Erythroblast (primary cell): ENCODE data around the gene FAH.

ENCODE experiments used
- DNase-seq, 2 experiments: peaks; one replicate each; lab custom pipeline; 2025; lab: John Stamatoyannopoulos, UW
- GATA1 ChIP-seq: IDR thresholded peaks from 2 replicates; pipeline ENCODE4 v1.6.1; 2011; ENCODE audit warnings: low read depth, mild to moderate bottlenecking, control low read depth, low read length, moderate library complexity
- POLR2A ChIP-seq: IDR thresholded peaks from 2 replicates; pipeline ENCODE4 v1.6.1; 2011; ENCODE audit warnings: mild to moderate bottlenecking, low read length

Gene FAH

GRCh38 chr15:80127911-80128310 is 24.9 kb upstream of the FAH start:
- TF ChIP-seq POLR2A (no peak), GATA1 (no peak)
- no peak for DNase-seq

DNA sequence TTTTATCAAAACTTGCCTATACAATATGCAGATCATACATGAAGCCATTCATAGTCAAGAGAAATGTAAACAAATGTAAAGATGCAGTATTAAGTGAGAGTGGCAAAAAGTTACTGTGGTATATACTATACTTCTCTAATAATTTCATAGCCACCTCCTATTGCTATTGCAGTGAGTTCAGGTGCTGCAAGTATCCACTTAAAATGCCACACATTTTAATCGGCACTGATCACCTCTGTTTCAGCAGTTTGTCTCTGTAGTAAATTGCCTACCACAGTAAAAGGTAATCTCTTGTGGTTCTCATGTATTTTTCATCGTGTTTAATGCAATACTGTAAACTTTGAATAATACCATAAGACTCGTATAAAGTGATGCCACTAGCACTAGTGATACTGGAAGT is 20.4 kb upstream of the FAH start:
- TF ChIP-seq POLR2A (no peak), GATA1 (no peak)
- no peak for DNase-seq

DNA sequence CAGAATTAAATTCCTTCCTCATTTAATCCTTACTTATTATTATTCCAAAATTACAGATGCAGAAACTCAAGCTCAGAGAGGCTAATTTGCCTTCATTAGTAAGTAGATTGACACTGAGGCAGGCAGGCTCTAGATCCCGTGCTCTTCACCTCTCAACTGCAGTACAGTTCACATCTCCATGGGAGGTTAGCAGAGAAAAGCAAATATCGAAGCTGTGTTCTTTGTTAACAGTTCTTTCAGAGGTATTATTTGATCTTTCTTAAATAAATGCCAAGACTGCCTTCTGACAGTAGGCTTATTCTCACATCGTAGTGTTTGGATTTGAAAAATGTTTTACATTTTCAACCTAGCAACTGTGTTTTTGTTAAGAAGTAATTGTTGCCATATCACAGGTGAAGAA is 15.9 kb upstream of the FAH start:
- no peak for TF ChIP-seq POLR2A
- TF ChIP-seq GATA1, result no peak
- DNase-seq, result no peak

DNA sequence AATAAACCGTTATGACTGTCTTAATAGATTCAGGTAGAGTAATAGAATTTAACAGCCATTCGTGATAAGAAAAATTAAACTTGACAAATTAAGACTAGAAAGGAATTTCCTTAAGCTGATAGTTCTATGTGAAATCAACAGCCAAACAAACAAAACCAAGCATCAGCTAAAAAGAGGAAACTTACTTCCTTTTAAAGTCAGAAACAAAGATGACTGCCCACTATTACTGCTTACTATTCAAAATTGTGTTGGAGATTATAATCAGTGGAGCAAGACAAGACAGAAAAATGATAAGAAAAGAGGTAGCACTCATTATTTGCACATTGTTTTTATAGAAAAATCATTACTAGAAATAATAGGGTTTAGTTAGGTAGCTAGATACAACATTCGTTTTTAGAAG is 13.8 kb upstream of the FAH start:
- DNase-seq, result no peak
- TF ChIP-seq GATA1 (no peak), POLR2A (no peak)

DNA sequence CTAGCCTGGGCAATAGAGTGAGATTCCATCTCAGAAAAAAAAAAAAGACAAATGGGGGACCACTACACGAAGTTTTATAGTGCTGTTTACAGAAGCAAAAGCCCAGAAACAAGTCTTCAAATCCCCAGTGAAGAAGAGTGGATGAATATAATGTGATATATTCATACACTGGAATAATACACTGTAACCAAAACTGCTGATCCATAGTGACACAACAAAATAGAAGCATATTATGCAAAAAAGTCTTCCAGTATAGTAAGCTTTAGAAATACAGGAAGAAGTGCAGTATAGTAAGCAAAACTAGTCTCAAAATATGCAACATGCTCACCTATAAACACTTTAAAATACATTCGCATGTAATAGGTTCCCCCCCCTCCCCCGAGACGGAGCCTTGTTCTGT is 11.9 kb upstream of the FAH start:
- TF ChIP-seq GATA1 (no peak), POLR2A (no peak)

DNA sequence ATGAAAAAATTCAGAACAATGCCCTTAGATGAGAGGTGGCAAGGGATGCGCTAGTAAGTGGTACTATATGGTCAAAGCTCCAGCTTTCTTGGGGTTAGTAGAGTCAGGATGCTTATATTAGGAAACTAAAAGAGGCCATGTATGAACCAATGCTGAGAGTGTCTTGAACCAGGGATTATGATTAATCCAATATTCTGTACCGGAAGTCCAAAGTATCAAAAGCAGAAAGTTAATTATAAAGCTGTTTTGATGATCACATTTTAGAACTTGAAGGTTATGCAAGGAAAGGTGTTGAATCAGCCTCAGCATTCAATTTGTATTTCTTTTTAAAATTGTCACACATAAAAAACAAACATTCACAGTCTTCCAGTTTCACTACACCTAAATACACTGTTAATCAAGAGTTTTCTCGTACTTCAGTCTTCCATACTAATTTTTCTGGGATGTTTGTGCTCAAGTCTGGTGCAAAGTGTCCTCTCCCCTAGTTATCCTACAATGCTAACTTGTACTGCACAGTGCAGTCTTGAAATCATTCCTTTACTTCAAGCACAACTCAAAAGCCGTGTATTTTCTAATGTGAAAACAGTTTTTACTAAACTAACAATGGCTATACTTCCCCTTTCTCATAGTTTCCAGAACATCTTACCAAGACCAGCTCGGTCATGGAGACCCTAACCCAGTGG is 10.7 kb upstream of the FAH start:
- no peak for TF ChIP-seq POLR2A
- TF ChIP-seq GATA1, result no peak
- DNase-seq, result no peak

More for the DNA sequence above, 11.9 kb upstream of the FAH start:
- DNase-seq, result peak; percentile 15 to 64

DNA sequence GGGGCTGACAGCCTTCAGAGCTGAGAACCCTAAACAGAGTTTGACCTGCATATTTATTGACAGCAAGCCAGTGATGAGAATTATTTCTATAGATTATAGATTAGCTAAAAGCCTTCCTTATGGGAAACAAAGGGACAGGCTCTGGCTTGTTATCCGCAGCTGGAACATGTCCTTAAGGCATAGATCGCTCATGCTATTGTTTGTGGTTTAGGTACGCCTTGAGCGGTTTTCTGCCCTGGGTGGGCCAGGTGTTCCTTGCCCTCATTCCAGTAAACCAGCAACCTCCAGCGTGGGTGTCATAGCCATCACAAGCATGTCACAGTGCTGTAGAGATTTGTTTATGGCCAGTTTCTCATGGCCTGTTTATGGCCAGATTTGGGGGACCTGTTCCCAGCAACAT is 10.2 kb upstream of the FAH start:
- no peak for TF ChIP-seq POLR2A
- no peak for TF ChIP-seq GATA1
- DNase-seq, result no peak

GRCh38 chr15:80151148-80151547 is 1.7 kb upstream of the FAH start:
- peak; percentile 37 to 38 for DNase-seq
- no peak for TF ChIP-seq POLR2A
- no peak for TF ChIP-seq GATA1

DNA sequence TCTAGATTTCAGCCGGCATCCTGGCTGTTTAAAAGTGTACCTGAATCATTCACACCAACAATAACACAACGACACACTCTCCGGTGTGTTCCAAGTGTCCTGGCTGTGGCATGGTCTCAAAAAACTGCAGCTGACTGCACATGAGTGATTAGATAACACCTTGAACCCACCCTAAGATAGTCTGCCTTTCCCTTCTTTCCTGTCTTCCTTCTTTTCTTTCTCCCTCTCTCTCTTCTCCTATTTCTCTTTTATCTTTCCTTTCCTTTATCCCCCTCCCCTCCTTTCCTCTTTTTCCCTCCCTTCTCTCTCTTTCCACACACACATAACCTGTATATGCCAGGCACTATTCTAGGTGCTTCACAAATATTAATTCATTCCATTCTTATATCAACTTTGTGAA is 1.2 kb upstream of the FAH start:
- DNase-seq, result peak; percentile 60 to 76
- peak; percentile 10 for TF ChIP-seq POLR2A
- TF ChIP-seq GATA1, result no peak

DNA sequence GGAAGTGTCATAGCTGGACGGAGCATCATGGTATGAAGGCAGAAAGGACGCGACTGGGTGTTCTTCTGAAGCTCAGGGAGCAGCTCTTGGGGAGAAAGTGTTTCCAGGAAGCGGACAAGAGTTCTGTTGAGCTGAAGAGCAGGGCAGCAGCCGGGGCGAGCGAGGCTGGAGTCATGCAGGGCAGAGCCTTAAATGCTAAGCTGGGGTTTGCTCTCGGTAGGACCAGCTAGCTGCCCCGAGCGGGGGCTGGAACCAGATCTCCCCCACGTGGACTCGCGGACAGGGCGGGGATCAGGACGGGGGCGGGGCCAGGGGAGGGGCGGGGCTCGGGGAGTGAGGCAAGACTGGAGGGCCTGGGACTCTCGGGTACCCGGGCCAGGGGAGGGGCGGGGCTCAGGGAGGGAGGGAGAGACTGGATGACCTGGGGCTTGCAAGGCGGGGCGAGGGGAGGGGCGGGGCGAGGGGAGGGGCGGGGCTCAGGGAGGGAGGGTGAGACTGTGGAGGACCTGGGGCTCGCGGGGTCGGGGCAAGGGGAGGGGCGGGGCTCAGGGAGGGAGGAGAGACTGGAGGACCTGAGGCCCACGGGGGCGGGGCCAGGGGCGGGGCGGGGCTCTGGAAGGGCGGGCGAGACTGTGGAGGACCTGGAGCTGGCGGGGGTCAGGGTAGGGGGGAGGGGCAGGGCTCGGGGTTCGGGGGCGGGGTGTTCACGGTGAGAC is 461 bp upstream of the FAH start:
- no peak for TF ChIP-seq GATA1
- no peak for TF ChIP-seq POLR2A
- peak; percentile 96 for DNase-seq

GRCh38 chr15:80153900-80154299 is 1.1 kb downstream of the FAH start:
- peak; percentile 46 to 50 for DNase-seq
- TF ChIP-seq POLR2A (no peak), GATA1 (no peak)

DNA sequence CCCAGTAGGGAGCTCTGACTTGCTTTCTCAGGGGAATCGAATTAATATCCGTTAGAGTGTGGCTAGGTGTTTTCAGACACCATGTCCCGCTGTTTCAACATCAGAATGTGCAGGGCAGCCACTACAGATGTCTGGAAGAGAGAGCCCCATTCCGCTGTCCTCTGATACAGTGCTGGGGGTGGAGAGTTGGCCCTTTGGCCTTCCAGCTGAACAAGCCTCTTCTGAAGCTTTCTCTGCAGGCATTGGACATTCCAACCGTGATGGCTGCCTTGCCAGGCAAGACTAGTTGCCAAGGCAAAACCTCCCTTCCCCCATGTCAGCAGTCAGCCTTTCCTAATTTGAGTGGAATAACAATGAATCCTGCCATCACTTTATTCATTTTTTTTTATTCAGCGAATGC is 1.5 kb downstream of the FAH start:
- no peak for TF ChIP-seq GATA1
- TF ChIP-seq POLR2A, result no peak
- peak; percentile 24 to 42 for DNase-seq

GRCh38 chr15:80155001-80155377 is 2.2 kb downstream of the FAH start:
- DNase-seq, result peak; percentile 83 to 87
- peak; percentile 59 for TF ChIP-seq POLR2A
- TF ChIP-seq GATA1, result no peak

GRCh38 chr15:80155378-80156175 is 2.8 kb downstream of the FAH start:
- TF ChIP-seq POLR2A, result peak; percentile 49
- DNase-seq, result peak; percentile 93 to 96
